Stomach (tissue), 9 donors: ENCODE results near the gene SIGLEC10. TPM values are rescaled to one million over a fixed set of nuclear protein-coding genes. Genes with fewer than 3 reads are reported as not detected.
A peak's percentile ranks its signal among the peaks of the same experiment; 100 is the strongest.

Experiments
- DNase-seq, 2 donors: peaks; one replicate each; pipeline versions ENCODE4 v3.0.0 to v3.0.0-alpha.2; 2013 to 2019
- H3K27ac ChIP-seq, 5 donors: fragments of 200-600 bp in 4 of 5; sonication (generic) in 4 of 5; one replicate each; pipeline ENCODE4 v1.5.1; 2013 to 2019; ENCODE audit warnings: mild to moderate bottlenecking in 1 of 5, moderate library complexity in 1 of 5
- H3K27me3 ChIP-seq, 3 donors: fragments of 200-600 bp; sonication (generic); one replicate each; pipeline ENCODE4 v1.5.1; 2017 to 2019; ENCODE audit warnings: mixed run types in 1 of 3
- H3K36me3 ChIP-seq, 4 donors: fragments of 200-600 bp; sonication (generic); 1 replicate in 3 of 4; 2 replicates in 1 of 4; pipeline ENCODE4 v1.5.1; 2016 to 2019
- H3K4me1 ChIP-seq, 4 donors: fragments of 200-600 bp; sonication (generic); one replicate each; pipeline ENCODE4 v1.5.1; 2016 to 2019
- H3K4me3 ChIP-seq, 4 donors: fragments of 200-600 bp; sonication (generic) in 3 of 4; one replicate each; pipeline ENCODE4 v1.5.1; 2016 to 2019; ENCODE audit warnings: mild to moderate bottlenecking in 1 of 4
- H3K9me3 ChIP-seq, 4 donors: fragments of 200-600 bp; sonication (generic); one replicate each; pipeline ENCODE4 v1.5.1; 2016 to 2019
- EP300 ChIP-seq: sonication (generic); formaldehyde crosslinking; IDR thresholded peaks from one replicate; pipeline ENCODE4 v1.6.1; 2017; ENCODE audit warnings: antibody characterized with exemption
- POLR2A ChIP-seq, 4 donors: fragments of 450-650 bp; IDR thresholded peaks; one replicate each; pipeline ENCODE4 v1.6.1; 2016; ENCODE audit warnings: antibody characterized with exemption in 4 of 4, control low read depth in 2 of 4, mild to moderate bottlenecking in 1 of 4, moderate library complexity in 1 of 4
- POLR2AphosphoS5 ChIP-seq, 3 donors: sonication (generic); formaldehyde crosslinking; IDR thresholded peaks; one replicate each; pipeline ENCODE4 v1.6.1; 2016; ENCODE audit warnings: antibody characterized with exemption in 3 of 3
- WGBS, 5 donors: extraction: QIAGEN DNeasy Blood & Tissue Kit in 3 of 5; methylation state at CpG; one replicate each; pipeline versions ENCODE4 v1.1.5 to v1.1.7; 2013 to 2018; 5-methylcytosine and 5-hydroxymethylcytosine counted together
- intact Hi-C: fragments of 100-400 bp; cut with DNase I; formaldehyde crosslinking; loops from one replicate; pipeline ENCODE4 v1.15.1; 2023; ENCODE audit warnings: low total_unique reads
- polyA plus RNA-seq, 3 donors: library from polyadenylated mRNA; stranded (reverse); fragments of 200-250 nt; gene quantifications; one replicate each; pipeline ENCODE4 v1.2.3, GENCODE V29; 2013
- total RNA-seq, 5 donors: library from RNA; depleted of rRNA; stranded (reverse); fragments of >200 nt; gene quantifications; one replicate each; pipeline versions ENCODE4 v1.1.0 to v1.2.3, GENCODE V29; 2014 to 2016
- TF ChIP-seq, protein P1 (sequence below), 7 experiments: fragments of 450-650 bp in 4 of 7; fragments of 200-600 bp in 3 of 7; sonication (generic) in 3 of 7; IDR thresholded peaks; one replicate each; pipeline ENCODE4 v1.5.1; 2016 to 2019; ENCODE audit warnings: antibody characterized with exemption in 7 of 7, control low read depth in 2 of 7, mild to moderate bottlenecking in 1 of 7
- donor health status: healthy with polysubstance abuse.
- donor health status: Bipolar disorder and iron deficiency.
- donor health status: healthy.

The SIGLEC10 gene
- total and polyA plus RNA-seq, 8 donors, result 1.1 to 21.4 (median 2.7) TPM; not detected in 2

DNA sequence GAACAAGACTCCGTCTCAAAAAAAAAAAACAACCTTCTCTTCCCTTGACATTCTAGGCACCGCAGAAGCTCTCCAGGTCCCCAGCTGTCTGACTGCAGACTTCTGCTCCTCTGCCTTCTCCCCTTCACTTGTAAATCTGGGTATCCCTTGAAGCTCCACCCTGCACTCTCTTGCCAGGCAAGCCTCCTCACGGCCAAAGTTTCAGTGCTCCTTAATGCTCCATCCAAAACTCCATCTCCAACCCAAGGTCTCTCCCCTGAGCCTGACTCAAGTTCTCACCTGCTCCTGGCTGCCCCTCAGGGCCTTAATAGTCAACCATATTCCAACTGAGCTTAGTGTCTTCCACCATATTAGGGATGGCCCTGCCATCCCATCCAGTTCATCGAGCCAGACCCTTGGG, 47.2 kb downstream of the SIGLEC10 start:
- no peak overlapping the region for H3K27ac ChIP-seq
- H3K36me3 ChIP-seq, result no peaks in the 10 kb centered on the region
- WGBS, 5 donors, result 67 to 77% (median 68%) methylated on average over 4 of the region's 4 CpGs
- peaks cover 4 to 24% (median 19%) of the 10 kb centered on the region in 4 donors for H3K4me1 ChIP-seq
- TF ChIP-seq EP300 (no peak), POLR2A (IDR thresholded peaks at IDR 0.05) (no peak), POLR2AphosphoS5 (IDR thresholded peaks at IDR 0.05) (no peak)
- TF ChIP-seq, protein P1, sequence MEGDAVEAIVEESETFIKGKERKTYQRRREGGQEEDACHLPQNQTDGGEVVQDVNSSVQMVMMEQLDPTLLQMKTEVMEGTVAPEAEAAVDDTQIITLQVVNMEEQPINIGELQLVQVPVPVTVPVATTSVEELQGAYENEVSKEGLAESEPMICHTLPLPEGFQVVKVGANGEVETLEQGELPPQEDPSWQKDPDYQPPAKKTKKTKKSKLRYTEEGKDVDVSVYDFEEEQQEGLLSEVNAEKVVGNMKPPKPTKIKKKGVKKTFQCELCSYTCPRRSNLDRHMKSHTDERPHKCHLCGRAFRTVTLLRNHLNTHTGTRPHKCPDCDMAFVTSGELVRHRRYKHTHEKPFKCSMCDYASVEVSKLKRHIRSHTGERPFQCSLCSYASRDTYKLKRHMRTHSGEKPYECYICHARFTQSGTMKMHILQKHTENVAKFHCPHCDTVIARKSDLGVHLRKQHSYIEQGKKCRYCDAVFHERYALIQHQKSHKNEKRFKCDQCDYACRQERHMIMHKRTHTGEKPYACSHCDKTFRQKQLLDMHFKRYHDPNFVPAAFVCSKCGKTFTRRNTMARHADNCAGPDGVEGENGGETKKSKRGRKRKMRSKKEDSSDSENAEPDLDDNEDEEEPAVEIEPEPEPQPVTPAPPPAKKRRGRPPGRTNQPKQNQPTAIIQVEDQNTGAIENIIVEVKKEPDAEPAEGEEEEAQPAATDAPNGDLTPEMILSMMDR (IDR thresholded peaks at IDR 0.05), result no peak
- no peaks in the 10 kb centered on the region for H3K27me3 ChIP-seq
- intact Hi-C loops, result no loop called here
- no peak overlapping the region for H3K4me3 ChIP-seq
- no peak for DNase-seq
- H3K9me3 ChIP-seq, result no peaks in the 10 kb centered on the region

DNA sequence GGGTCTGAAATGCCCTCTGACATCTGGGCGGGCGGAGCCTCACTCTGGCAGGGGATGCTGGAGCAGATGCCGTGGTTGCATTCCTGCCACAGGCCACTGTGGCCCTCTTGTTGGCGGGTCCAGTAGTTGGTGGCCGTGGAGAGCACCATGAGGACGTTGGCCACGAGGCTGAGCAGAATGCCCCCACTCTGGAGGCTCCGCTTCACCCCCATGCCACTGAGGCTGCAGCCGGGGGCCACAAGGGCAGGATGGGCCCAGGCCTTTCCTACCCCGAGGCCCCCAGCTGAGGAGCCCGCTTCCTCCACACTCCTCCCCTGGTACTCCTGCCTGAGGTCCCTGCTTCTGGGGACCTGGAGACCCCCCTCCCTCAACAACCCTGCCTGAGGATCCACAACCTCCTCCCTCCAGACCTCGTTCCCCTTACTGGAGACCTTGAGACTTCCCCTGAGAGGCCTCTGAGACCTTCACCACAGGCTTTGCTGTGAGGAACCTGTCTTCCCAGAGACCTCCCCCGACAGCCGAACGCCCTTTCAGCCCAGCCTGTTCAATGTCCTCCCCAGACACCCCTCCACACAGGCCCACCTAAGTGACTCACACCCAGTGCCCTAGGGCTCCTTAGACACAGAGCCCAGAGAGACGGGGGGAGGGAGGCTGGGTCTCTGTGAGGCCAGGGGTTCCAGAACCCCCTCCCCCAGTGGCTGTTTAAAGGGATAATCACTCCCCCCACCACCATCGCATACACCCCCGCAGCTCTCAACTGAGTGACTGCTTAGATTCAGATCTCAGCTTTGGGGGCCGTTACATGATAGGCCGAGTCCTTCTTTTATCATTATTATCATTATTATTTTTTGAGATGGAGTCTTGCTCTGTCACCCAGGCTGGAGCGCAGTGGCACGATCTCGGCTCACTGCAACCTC, 48.8 kb downstream of the SIGLEC10 start, which contains the start of gene CLDND2:
Gene CLDND2, minus strand, starts transcription at position 638 of the 917 bp plus-strand sequence. Its CDS starts 426 bp downstream, at position 212.
- H3K27me3 ChIP-seq, result no peaks in the 10 kb centered on the region
- WGBS, 5 donors, result 62 to 69% (median 63%) methylated on average over 19 to 23 of the region's 23 CpGs
- TF ChIP-seq POLR2A (IDR thresholded peaks at IDR 0.05) (no peak), POLR2AphosphoS5 (IDR thresholded peaks at IDR 0.05) (no peak)
- intact Hi-C loops, result no loop called here
- peak within 1 kb of the TSS; percentile 82 to 98 (median 93) for H3K27ac ChIP-seq
- H3K4me3 ChIP-seq, result peak within 1 kb of the TSS; percentile 72 to 85 (median 77)
- H3K36me3 ChIP-seq, result no peaks in the 10 kb centered on the region
- H3K9me3 ChIP-seq, result no peaks in the 10 kb centered on the region
- H3K4me1 ChIP-seq, result peaks cover 14 to 40% (median 34%) of the 10 kb centered on the region in 4 donors
- peak in 1 of 2 donors; percentile 32 for DNase-seq

DNA sequence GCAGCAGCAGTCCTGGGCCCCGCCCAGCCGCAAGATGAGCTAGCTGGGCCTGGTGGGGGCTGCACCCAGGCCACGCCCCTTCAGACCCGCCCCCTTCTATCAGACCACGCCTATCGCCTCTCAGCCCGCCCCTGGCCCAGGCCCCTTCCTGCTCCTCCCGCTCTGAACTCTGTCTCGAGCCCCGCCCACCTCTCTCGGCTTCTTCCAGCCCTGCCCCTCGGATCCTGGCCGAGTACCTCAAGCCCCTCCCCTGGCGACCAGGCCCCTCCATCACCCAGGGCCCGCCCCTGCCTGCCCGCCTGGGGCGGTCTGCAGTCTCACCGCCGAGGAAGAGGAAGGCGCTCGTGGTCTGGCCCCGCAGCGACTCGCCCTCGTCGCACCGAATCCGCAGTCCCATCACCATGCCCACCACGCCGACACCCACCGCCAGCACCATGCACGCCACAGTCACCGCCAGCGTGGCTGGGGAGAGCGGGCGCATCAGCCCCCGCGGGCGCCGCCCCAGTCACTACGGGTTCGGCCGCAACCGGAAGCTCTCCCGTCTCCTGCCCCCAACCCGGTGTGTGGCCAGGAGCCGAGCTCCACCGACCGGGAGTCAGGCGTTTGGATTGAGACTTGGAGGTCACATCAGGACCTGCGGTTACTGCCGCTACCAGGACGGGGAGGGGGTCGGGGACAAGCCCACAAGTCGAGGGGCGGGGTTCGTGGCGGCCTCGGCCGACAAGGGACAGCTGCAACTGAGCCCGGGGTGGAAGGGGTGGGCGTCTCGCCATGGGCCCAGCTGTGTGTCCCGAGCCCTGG, 49.7 kb downstream of the SIGLEC10 start:
- H3K9me3 ChIP-seq, result no peaks in the 10 kb centered on the region
- H3K4me1 ChIP-seq, result peaks cover 14 to 48% (median 42%) of the 10 kb centered on the region in 4 donors
- H3K36me3 ChIP-seq, result no peaks in the 10 kb centered on the region
- TF ChIP-seq POLR2AphosphoS5 (IDR thresholded peaks at IDR 0.05) (peak in 2 of 3 donors; percentile 47 to 89), EP300 (no peak), POLR2A (IDR thresholded peaks at IDR 0.05) (peak in 1 of 4 donors; percentile 5)
- TF ChIP-seq, protein P1 (IDR thresholded peaks at IDR 0.05), result no peak
- intact Hi-C loops, result no loop called here
- peak overlapping the region; percentile 84 to 98 (median 93) for H3K27ac ChIP-seq
- peak; percentile 99 for DNase-seq
- peak overlapping the region; percentile 72 to 85 (median 77) for H3K4me3 ChIP-seq
- 0 to 2% (median 1%) methylated on average over 29 to 64 of the region's 64 CpGs for WGBS, 5 donors
- H3K27me3 ChIP-seq, result no peaks in the 10 kb centered on the region

DNA sequence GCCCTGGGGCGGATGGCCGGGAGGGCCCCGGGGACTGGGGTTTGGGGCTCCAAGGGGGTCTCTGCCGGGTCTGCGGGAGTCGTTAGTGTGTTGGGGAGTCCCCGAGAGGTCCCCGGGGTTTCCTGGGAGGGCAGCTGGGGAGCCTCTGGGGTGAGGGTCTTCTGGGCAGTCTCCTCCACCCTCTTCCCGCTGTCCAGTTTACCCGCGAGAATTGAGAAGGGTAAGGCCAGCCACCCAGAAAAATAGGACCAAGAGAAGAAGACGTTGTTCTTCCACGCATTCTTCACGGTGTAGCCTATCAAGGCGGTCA, 50.2 kb downstream of the SIGLEC10 start:
- peak overlapping the region; percentile 84 to 98 (median 93) for H3K27ac ChIP-seq
- DNase-seq, result no peak
- intact Hi-C loops, result no loop called here
- H3K4me1 ChIP-seq, result peaks cover 14 to 53% (median 48%) of the 10 kb centered on the region in 4 donors
- peak in 2 of 3 donors; percentile 97 to 98 for TF ChIP-seq POLR2AphosphoS5 (IDR thresholded peaks at IDR 0.05)
- TF ChIP-seq EP300, result no peak
- TF ChIP-seq POLR2A (IDR thresholded peaks at IDR 0.05), result peak in 2 of 4 donors; percentile 17 to 76
- no peaks in the 10 kb centered on the region for H3K9me3 ChIP-seq
- no peaks in the 10 kb centered on the region for H3K36me3 ChIP-seq
- H3K27me3 ChIP-seq, result no peaks in the 10 kb centered on the region
- 0 to 2% (median 1%) methylated on average over 10 to 15 of the region's 15 CpGs for WGBS, 5 donors
- peak overlapping the region; percentile 72 to 85 (median 77) for H3K4me3 ChIP-seq
